ENCODE data around the gene FTH1.

- TF ChIP-seq CTCF (IDR thresholded peaks at IDR 0.05) (no peak), ZFX (IDR thresholded peaks at IDR 0.05; ENCODE audit: borderline replicate concordance) (no peak)
Observed at GRCh38 chr11:61971248-61972111, 4.0 kb upstream of the FTH1 start.
